Endodermal cell (in vitro differentiated cells): ENCODE measurements around the gene CORO2B. TPM values are rescaled to one million over a fixed set of nuclear protein-coding genes. Genes with fewer than 3 reads are reported as not detected.

Experiments
- DNase-seq: peaks from one replicate; pipeline ENCODE4 v3.0.0-alpha.2; 2017
- H3K27ac ChIP-seq: 2 replicates; pipeline ENCODE4 v1.5.1; 2013; ENCODE audit warnings: mild to moderate bottlenecking, low read depth, low read length, moderate library complexity
- H3K27me3 ChIP-seq: 2 replicates; pipeline ENCODE4 v1.6.1; 2013; ENCODE audit warnings: mild to moderate bottlenecking, low read length, moderate library complexity; ENCODE audit not compliant: insufficient read depth, control insufficient read depth, poor library complexity, severe bottlenecking
- H3K36me3 ChIP-seq: 2 replicates; pipeline ENCODE4 v1.7.0; 2013; ENCODE audit warnings: mild to moderate bottlenecking, low read length, moderate library complexity; ENCODE audit not compliant: control insufficient read depth, insufficient read depth
- H3K4me1 ChIP-seq: one replicate; pipeline ENCODE4 v1.7.0; 2013; ENCODE audit warnings: low read length; ENCODE audit not compliant: control insufficient read depth, insufficient read depth
- H3K4me3 ChIP-seq: 2 replicates; pipeline ENCODE4 v1.5.1; 2013; ENCODE audit warnings: mild to moderate bottlenecking, low read length, moderate library complexity
- H3K9ac ChIP-seq: 2 replicates; pipeline ENCODE4 v1.6.1; 2013; ENCODE audit warnings: mild to moderate bottlenecking, low read length, moderate library complexity; ENCODE audit not compliant: poor library complexity, severe bottlenecking; ENCODE audit errors: extremely low read depth
- H3K9me3 ChIP-seq: 2 replicates; pipeline ENCODE4 v1.6.1; 2013; ENCODE audit warnings: mild to moderate bottlenecking, low read length, moderate library complexity; ENCODE audit not compliant: control insufficient read depth
- H3K27ac Mint-ChIP-seq: 2 replicates; pipeline ENCODE4 v1.8.0; 2020; ENCODE audit warnings: mixed read lengths
- H3K27me3 Mint-ChIP-seq: 2 replicates; pipeline ENCODE4 v1.8.0; 2021; ENCODE audit warnings: mild to moderate bottlenecking, mixed read lengths; ENCODE audit not compliant: insufficient read depth
- H3K36me3 Mint-ChIP-seq: 2 replicates; pipeline ENCODE4 v1.8.0; 2020; ENCODE audit warnings: low read depth, mixed read lengths
- H3K4me1 Mint-ChIP-seq: 2 replicates; pipeline ENCODE4 v1.8.0; 2020; ENCODE audit warnings: mixed read lengths
- H3K4me3 Mint-ChIP-seq: 2 replicates; pipeline ENCODE4 v1.8.0; 2020; ENCODE audit warnings: mild to moderate bottlenecking, moderate library complexity, mixed read lengths
- H3K9me3 Mint-ChIP-seq: 2 replicates; pipeline ENCODE4 v1.8.0; 2020; ENCODE audit warnings: mild to moderate bottlenecking, mixed read lengths
- WGBS, 2 experiments: methylation state at CpG; one replicate each; pipeline versions ENCODE4 v1.1.5 to v1.1.7; 2013; ENCODE audit warnings: missing lambda C conversion rate in 2 of 2, mixed read lengths in 1 of 2; ENCODE audit not compliant: insufficient coverage in 1 of 2, insufficient read length in 1 of 2; 5-methylcytosine and 5-hydroxymethylcytosine counted together
- total RNA-seq, 2 donors: library from RNA; stranded (reverse); fragmentation: NEBNext Ultra II Directional in 1 of 2; extraction: Animal tissue kit (Norgen Biotek cat#: 25700) in 1 of 2; gene quantifications; 2 replicates in 1 of 2; 3 replicates in 1 of 2; pipeline ENCODE4 v1.2.1, GENCODE V29; 2021
- TF ChIP-seq, protein P1 (sequence below): fragments of 200-600 bp; sonication (generic); conservative IDR thresholded peaks from 2 replicates; pipeline ENCODE4 v1.5.0; 2021; ENCODE audit warnings: antibody characterized with exemption, mild to moderate bottlenecking

CORO2B gene
- total RNA-seq, 2 donors from 2014 or later = 1.1 to 1.2 TPM

DNA sequence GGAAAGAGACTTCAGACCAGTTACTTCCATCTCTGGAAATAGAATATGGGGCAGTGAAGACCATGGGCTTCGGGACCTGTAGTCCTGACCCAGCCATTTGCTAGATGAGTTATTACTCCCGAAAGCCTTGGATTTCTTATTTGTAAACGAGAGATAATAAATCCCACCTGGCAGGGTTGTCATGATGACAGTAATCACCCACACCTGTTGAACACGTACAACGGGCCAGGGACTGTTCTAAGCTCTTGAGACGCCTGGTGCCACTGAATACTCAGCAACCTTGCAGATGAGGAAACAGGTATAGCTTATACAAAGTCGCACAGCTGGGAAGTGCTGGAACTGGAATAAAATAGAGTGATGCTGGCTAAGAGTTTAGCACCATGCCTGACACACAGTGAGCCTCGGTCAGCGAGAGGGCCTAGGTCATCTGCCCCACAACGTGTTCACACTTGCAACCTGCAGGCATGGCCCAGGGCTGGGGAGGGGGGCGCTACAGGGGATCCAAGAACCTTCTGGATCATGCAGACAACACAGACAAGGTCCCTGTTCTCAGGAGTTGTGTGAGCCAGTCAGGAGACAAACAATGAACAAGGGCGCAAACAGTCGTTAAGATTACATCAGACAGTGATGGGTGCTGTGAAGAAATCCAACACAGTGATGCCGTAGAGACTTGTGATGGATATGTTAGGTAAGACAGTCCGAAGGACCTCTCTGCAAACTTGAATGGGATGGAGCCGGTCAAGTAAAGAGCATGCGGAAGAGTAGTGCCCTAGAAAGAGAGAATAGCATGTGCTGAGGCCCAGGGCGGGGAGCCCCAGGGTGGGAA is 89.2 kb downstream of the CORO2B start:
- Mint-ChIP-seq H3K27me3 (peaks cover under 1% of the 10 kb centered on the region), H3K36me3 (no peaks in the 10 kb centered on the region), H3K27ac (no peak overlapping the region), H3K4me3 (no peak overlapping the region), H3K9me3 (peaks cover 11% of the 10 kb centered on the region), H3K4me1 (no peaks in the 10 kb centered on the region)
- no peak overlapping the region for H3K4me3 ChIP-seq
- TF ChIP-seq, protein P1, sequence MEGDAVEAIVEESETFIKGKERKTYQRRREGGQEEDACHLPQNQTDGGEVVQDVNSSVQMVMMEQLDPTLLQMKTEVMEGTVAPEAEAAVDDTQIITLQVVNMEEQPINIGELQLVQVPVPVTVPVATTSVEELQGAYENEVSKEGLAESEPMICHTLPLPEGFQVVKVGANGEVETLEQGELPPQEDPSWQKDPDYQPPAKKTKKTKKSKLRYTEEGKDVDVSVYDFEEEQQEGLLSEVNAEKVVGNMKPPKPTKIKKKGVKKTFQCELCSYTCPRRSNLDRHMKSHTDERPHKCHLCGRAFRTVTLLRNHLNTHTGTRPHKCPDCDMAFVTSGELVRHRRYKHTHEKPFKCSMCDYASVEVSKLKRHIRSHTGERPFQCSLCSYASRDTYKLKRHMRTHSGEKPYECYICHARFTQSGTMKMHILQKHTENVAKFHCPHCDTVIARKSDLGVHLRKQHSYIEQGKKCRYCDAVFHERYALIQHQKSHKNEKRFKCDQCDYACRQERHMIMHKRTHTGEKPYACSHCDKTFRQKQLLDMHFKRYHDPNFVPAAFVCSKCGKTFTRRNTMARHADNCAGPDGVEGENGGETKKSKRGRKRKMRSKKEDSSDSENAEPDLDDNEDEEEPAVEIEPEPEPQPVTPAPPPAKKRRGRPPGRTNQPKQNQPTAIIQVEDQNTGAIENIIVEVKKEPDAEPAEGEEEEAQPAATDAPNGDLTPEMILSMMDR = no peak
- no peaks in the 10 kb centered on the region for H3K27me3 ChIP-seq
- 88 to 94% methylated on average over 16 to 18 of the region's 18 CpGs for WGBS, 2 experiments
- H3K27ac ChIP-seq = no peak overlapping the region
- H3K4me1 ChIP-seq = no peaks in the 10 kb centered on the region
- H3K36me3 ChIP-seq = no peaks in the 10 kb centered on the region
- peak; percentile 32 for DNase-seq
- no peak overlapping the region for H3K9ac ChIP-seq
- no peaks in the 10 kb centered on the region for H3K9me3 ChIP-seq

DNA sequence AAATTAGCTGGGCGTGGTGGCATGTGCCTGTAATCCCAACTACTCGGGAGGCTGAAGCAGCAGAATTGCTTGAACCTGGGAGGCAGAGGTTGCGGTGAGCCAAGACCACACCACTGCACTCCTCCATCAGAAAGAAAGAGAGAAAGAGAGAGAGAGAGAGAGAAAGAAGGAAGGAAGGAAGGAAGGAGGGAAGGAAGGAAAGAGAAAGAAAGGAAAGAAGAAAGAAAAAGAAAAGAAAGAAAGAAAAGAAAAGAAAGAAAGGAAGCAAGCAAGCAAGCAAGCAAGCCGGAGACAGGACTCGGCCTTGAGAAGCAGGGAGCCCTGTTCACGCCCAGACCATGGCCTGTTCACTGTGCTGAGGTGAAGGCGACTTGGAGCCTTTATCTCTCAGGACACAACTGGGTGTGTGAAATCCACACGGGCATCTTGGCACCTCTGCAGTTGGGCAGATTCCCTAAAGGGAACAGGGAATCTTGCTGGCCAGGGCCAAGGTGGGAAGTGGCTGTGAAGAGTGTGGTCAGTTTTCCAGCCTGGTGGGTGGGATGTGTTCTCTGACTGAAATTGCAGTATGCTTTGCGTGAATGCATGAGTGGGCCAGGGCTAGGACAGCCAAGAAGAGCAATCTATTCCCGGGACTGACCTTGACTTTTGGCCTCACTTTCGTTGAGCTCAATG is 90.3 kb downstream of the CORO2B start:
- Mint-ChIP-seq H3K27me3 (peaks cover 5% of the 10 kb centered on the region), H3K4me3 (no peak overlapping the region), H3K27ac (no peak overlapping the region), H3K4me1 (no peaks in the 10 kb centered on the region), H3K36me3 (no peaks in the 10 kb centered on the region), H3K9me3 (peaks cover 7% of the 10 kb centered on the region)
- no peaks in the 10 kb centered on the region for H3K36me3 ChIP-seq
- 89 to 90% methylated on average over 7 to 10 of the region's 11 CpGs for WGBS, 2 experiments
- TF ChIP-seq, protein P1 = no peak
- H3K27me3 ChIP-seq = no peaks in the 10 kb centered on the region
- no peak overlapping the region for H3K27ac ChIP-seq
- peak; percentile 30 for DNase-seq
- H3K9me3 ChIP-seq = no peaks in the 10 kb centered on the region
- H3K9ac ChIP-seq = no peak overlapping the region
- no peak overlapping the region for H3K4me3 ChIP-seq
- H3K4me1 ChIP-seq = no peaks in the 10 kb centered on the region

DNA sequence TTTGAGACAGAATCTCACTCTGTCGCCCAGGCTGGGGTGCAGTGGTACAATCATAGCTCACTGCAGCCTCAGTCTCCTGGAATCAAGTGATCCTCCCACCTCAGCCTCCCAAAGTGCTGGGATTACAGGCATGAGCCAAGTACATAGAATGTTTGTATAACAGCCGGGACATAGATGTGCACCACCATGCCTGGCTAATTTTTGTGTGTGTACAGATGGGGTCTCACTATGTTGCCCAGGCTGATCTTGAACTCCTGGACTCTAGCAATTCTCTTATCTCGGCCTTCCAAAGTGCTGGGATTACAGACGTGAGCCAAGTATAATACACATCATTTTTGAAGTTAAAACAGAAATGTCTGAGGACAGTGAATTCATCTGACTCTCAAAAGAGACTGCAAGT is 93.5 kb downstream of the CORO2B start:
- Histone ChIP-seq H3K36me3 (no peaks in the 10 kb centered on the region), H3K27me3 (no peaks in the 10 kb centered on the region), H3K9me3 (no peaks in the 10 kb centered on the region), H3K4me1 (no peaks in the 10 kb centered on the region), H3K9ac (no peak overlapping the region), H3K4me3 (no peak overlapping the region), H3K27ac (no peak overlapping the region)
- TF ChIP-seq, protein P1 = no peak
- Mint-ChIP-seq H3K4me1 (no peaks in the 10 kb centered on the region), H3K9me3 (peaks cover 7% of the 10 kb centered on the region), H3K27me3 (peaks cover 9% of the 10 kb centered on the region), H3K27ac (no peak overlapping the region), H3K4me3 (no peak overlapping the region), H3K36me3 (no peaks in the 10 kb centered on the region)
- 67 to 71% methylated on average over 2 to 4 of the region's 4 CpGs for WGBS, 2 experiments
- DNase-seq = no peak
